RCC 7860 (cell line): ENCODE results near the gene ZNF491.
"Not testable (repeated sequence)": the region's sequence is repeated elsewhere in the genome, so short reads cannot be mapped to it uniquely, and the experiment has no call there.

Experiments used
- DNase-seq: peaks from one replicate; pipeline ENCODE4 v3.0.0-alpha.2; 2015; ENCODE audit warnings: low spot score
- FAIRE-seq: peaks from 2 replicates; lab custom pipeline; 2012; peaks lifted over from hg19 to GRCh38; lab: Jason Lieb, UNC

Gene ZNF491

GRCh38 chr19:11806354-11807098 is 8.2 kb downstream of the ZNF491 start:
- no peak for DNase-seq
- no peak for FAIRE-seq

GRCh38 chr19:11807099-11807380 is 8.7 kb downstream of the ZNF491 start:
- FAIRE-seq (no peak), DNase-seq (no peak)

- FAIRE-seq (no peak), DNase-seq (peak; percentile 4)
Measured at GRCh38 chr19:11813703-11814028, 15.3 kb downstream of the ZNF491 start.

GRCh38 chr19:11814029-11814699 is 15.8 kb downstream of the ZNF491 start, which contains the start of gene ZNF440:
TSS of gene ZNF440 (plus strand) at chr19:11814273. CDS start at chr19:11814448, 175 bp downstream.
- peak; percentile 76 for FAIRE-seq
- peak; percentile 85 for DNase-seq

GRCh38 chr19:11814700-11815035 is 16.3 kb downstream of the ZNF491 start:
- FAIRE-seq (no peak), DNase-seq (no peak)

GRCh38 chr19:11821474-11822109 is 23.3 kb downstream of the ZNF491 start:
- peak; percentile 84 for DNase-seq

GRCh38 chr19:11828957-11829876 is 30.9 kb downstream of the ZNF491 start:
- FAIRE-seq, DNase-seq: not testable (repeated sequence)

More at GRCh38 chr19:11821474-11822109, 23.3 kb downstream of the ZNF491 start:
- FAIRE-seq: peak; percentile 84

GRCh38 chr19:11832253-11832912 is 34.1 kb downstream of the ZNF491 start:
- DNase-seq (no peak), FAIRE-seq (no peak)

GRCh38 chr19:11833541-11833940 is 35.2 kb downstream of the ZNF491 start:
- DNase-seq: no peak
- FAIRE-seq: no peak

GRCh38 chr19:11835626-11836066 is 37.3 kb downstream of the ZNF491 start:
- DNase-seq, FAIRE-seq: not testable (repeated sequence)

GRCh38 chr19:11843722-11844121 is 45.4 kb downstream of the ZNF491 start:
- no peak for DNase-seq
- no peak for FAIRE-seq

GRCh38 chr19:11847615-11848014 is 49.3 kb downstream of the ZNF491 start:
- not testable (repeated sequence) for FAIRE-seq

GRCh38 chr19:11848200-11848593 is 49.9 kb downstream of the ZNF491 start:
- DNase-seq: no peak
- no peak for FAIRE-seq

More at GRCh38 chr19:11847615-11848014, 49.3 kb downstream of the ZNF491 start:
- not testable (repeated sequence) for DNase-seq

GRCh38 chr19:11848594-11849469 is 50.5 kb downstream of the ZNF491 start, which contains the start of gene ZNF439:
TSS of gene ZNF439 (plus strand) at chr19:11848726. CDS start at chr19:11848868, 142 bp downstream.
- FAIRE-seq (peak; percentile 21), DNase-seq (peak; percentile 59)

GRCh38 chr19:11850289-11850688 is 52.0 kb downstream of the ZNF491 start:
- FAIRE-seq, DNase-seq: not testable (repeated sequence)

- FAIRE-seq (no peak), DNase-seq (no peak)
Measured at GRCh38 chr19:11853358-11853757, 55.0 kb downstream of the ZNF491 start.

- no peak for DNase-seq
- FAIRE-seq: no peak
Measured at GRCh38 chr19:11856596-11857250, 58.4 kb downstream of the ZNF491 start.
